Stimulated activated CD4-positive, alpha-beta T cell treated with anti-CD3 and anti-CD28 coated beads, Interleukin-15, amount 100 ng/mL, for 24 hours (primary cell): ENCODE results near the gene NSMF.

Experiments used
- DNase-seq: peaks from one replicate; pipeline ENCODE4 v3.0.0-alpha.2; 2020

The NSMF gene

DNA sequence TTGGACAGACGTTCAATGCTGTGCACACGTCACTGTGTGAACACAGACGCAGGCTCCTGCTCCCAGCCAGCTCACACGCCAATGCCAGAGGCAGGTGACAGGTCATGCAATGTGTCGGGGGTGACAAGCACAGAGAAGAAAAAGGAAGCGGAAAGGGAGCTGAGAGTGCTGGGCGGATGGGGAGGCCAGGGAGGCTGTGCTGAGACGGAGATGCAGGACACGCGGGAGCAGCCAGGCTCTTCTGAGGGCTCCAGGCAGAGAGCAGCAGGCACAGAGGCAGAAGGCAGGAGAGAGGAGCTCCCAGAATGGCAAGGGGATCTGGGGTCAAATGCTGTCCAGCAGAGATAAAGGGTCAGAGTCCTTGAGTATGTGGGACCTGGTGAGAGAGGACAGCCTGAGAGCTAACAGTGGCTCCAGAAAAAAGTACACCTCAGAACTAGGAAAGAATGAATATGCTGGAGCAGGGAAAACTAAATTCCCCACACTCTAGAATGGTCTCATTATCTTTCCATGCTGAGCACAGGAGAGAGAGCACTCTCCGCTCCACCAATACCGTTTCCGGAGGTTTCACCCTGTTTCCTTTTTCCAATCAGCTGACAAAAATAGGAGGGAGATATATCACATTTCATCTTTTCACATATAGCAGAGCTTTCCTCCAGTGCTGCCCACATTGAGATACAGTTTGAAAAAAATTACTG lies 32.8 kb upstream of the NSMF start:
- DNase-seq: no peak

DNA sequence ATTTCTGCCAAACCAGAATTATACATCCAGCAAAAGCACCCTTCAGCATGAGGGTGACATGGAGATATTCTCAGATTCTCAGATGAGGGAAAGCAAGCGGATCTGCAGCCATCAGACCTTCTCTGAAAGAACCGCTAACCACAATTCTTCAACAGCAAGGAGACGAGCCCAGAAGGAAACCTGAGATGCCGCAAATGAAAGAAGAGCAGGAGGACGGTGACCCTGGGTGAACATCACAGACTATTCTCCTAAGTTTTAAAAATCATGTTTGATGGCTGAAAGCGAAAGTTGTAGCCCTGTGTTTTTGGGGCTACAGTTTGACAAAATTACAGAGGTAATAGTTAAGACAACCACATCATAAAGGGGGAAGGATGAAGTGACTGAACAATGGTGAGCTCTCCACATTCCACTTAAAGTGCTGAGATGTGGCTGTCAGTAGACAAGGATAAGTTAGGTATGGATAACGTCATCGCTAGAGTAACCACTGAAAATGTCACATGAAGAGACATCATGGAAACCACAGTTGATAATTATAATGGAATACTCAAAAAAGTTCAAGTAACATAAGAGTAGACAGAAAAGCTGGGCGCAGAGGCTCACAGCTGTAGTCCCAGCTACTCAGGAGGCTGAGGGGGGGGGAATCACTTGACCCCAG lies 31.5 kb upstream of the NSMF start:
- no peak for DNase-seq

DNA sequence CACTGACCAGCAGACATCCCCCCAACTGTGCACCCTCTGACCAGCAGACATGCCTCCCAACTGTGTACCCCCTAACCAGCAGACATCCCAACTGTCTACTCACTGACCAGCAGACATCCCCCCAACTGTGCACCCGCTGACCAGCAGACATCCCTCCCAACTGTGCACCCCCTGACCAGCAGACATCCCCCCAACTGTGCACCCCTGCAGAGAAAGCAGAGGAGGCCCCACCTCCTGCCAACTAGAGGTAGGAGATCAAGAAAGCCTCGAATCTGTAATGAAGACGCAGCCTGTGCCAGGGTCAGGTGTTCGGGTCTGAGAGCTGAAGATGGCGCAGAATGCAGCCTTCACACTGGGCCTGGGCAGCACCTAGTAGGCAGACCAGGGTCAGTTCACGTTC lies 29.8 kb upstream of the NSMF start:
- no peak for DNase-seq

DNA sequence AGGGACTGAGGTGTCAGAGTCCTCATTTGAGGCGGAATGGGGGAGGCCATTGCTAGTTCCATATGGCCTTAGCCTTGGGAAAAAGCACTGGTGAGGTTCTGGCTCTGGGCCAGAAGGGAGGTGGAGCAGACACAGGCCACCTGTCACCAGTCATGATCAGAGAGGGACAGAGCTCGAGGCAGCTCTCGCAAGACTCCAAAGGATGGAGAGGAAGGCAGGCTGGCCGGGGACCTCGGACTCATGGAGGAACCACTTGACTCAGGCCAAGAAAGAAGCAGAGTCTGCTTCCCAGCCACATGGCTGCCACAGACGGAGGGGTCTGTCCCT lies 29.2 kb upstream of the NSMF start:
- DNase-seq: no peak

DNA sequence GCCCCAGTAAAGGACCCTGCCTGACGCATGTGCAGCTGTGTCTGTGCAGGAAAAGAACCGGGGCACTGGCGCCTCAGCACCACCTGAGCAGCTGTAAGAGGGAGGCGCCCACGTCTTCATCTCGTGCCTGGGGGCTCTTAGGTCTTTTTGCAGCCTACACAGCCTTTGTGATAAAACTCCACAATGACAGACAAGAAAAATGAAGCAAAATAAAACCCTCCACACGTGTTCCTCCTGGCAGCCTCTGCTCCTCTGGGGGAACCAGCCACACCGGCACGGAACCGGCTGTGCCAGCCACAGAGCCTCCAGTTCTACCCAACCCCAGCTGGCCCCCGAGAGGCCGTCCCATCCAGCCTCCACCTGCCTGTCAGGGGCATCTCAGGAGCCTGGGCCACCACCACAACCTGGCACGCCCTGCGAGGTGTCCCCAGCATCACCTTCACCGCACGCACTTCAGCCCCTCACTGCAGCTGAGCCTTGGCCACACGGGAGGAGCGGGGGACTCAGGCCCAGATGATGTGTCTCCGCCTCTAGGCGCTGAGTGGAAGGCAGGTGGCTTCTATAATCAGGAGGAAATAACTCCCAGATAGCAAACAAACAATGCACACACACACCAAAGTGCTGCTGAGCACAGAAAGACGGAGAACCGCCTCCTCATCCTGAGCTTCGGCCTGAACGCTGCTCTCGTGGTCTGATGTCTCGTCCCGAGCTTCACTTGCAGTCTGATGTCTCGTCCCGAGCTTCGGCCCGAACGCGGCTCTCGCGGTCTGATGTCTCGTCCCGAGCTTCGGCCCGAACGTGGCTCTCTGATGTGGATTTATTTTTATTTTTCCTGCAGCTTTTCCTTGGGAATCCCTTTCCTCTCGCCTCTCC lies 28.6 kb upstream of the NSMF start:
- no peak for DNase-seq

DNA sequence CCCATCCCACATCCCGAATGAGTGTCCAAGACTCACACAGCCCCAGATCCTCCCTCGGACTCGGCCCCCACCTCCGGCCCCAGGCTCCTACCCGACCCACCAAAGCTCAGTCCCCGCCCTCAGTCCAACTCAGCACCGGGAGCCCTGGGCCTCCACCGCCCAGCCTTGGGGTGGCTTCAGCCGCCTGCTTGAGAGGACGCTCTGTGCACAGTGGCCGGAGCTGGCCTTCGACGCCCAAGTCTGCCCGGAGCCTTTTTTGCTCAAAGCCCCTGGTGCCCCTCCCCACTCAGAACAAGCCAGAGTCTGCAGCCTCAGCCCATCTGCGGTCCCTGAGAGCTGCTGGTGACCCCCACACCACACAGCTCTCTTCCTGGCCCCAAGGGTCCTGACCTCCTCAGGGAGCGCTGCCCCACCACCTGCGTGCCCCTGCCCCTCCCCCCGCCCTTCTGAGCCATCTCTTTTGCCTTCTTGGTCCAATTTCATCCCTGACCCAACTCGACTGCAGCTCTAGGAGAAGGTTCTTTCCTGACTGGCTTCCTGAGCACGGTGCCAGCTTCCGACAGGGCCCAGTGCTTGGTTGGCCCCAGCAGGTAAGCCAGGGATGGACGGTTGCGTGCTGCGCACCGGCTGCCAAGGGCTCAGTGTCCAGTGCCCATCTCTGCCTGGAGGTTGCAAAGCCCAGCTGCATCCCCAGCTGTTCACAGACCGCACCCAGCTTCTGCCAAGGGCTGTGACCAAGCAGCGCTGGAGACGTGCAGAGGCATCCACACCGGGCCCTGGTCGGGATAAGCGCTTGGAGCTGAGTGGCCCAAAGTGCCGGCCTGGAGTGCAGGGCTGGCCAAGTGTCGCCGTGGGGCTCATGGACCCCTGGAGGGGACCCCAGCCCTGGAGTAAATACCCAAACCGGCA lies 27.7 kb upstream of the NSMF start:
- no peak for DNase-seq

DNA sequence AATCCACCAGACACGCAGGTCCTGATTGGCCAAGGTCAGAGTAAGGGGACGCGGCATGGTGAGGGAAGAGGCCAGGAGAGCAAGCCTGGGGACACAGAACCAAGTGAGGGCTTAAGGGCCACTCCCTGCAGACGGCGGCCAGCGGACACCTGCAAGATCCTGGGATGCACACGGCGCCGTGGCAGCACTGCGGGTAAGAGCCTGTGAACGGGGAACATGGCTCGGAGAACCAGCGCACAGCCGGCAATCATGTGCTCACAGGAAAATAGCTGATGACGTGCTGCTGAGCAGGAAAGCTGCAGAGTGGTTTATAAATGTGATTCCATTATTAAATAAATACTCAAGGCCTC lies 27.0 kb upstream of the NSMF start:
- DNase-seq: no peak

DNA sequence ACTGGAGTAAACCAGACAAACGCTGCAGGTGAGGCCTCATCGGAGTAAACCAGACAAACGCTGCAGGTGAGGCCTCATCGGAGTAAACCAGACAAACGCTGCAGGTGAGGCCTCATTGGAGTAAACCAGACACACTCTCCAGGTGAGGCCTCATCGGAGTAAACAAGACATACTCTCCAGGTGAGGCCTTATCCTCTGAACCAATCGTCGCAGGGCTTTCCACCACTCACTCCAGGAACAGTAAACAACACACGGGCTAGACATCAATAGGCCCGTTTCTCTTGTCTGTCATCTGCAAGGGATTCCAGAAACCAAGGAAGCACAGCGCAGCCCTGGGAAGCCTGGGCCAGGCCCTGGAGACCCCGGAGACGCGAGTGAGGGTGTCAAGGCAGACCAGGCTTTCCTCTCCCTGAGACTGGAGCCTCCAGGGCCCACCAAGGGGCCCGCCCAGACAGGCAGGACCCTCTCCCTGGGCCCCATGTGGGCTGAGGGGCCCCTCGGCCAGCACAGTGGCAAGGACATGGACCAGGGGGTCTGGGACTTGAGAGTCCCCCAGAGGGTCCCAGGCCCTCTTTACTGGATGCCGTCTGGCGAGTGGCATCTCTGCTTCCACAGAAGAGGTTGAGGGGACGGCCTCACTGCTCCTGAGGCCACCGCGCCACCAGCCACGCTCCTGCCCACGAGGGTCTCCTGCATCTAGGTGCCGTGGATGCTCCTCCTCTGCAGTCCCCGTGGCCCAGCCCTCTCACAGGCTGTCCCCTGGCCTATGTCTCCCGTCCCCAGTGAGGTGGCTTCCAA lies 26.4 kb upstream of the NSMF start:
- DNase-seq: no peak

DNA sequence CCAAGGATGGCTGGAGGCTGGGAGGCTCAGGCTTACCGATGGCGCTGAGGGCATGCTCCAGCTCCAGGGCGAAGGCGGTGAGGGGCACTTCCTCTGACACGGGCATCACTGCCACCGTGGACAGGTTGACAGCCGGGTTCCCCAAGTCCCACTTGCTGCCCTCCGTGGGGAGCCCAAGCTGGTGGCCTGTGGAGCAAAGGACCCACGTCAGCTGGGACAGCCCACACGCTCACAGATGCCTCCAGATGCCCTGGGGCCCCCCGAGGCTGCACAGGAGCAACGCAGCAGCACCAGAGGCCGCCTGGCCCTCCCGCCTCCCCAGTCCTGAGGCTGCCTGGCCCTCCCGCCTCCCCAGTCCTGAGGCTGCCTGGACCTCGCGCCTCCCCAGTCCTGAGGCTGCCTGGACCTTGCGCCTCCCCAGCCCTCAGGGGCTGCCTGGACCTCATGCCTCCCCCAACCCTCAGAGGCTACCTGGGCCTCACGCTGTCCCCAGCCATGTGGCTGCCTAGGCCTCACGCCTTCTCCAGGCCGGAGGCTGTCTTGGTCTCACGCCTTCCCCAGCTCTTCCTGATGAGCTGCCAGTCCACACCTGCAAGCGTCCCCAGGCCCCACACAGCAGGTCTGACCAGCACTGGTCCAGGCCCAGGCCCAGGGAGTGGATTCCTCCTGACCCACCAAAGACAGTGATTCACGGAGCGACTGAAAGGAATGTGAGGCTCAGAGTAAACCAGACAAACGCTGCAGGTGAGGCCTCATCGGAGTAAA lies 25.6 kb upstream of the NSMF start:
- DNase-seq: no peak

DNA sequence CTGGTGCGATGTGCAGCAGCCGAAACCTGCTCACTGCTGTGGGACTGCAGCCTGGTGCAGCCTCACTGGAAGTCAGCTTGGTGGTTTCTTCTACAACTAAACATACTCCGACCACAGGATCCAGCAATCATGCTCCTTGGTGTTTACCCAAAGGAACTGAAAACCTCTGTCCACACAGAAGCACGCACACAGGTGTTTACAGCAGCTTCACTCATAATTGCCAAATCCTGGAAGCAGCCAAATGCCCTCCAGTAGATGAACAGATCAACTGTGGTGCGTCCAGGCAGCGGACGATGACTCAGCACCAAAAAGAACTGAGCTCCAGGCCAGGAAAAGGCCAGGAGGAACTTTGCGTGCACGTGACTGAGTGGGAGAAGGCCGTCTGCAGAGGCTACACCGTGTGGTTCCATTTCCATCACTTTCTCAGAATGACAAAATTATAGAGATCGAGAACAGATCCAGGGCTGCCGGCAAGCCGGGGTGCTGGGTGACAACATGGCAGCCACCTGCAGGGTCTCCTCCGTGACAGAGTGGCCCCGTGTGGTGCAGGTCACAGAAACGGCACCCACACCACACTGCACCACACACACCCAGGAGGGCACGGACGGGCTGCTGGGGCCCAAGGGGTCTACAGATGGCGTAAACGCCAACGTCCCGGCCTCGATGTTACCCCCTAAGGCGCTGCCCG lies 23.1 kb upstream of the NSMF start:
- no peak for DNase-seq

DNA sequence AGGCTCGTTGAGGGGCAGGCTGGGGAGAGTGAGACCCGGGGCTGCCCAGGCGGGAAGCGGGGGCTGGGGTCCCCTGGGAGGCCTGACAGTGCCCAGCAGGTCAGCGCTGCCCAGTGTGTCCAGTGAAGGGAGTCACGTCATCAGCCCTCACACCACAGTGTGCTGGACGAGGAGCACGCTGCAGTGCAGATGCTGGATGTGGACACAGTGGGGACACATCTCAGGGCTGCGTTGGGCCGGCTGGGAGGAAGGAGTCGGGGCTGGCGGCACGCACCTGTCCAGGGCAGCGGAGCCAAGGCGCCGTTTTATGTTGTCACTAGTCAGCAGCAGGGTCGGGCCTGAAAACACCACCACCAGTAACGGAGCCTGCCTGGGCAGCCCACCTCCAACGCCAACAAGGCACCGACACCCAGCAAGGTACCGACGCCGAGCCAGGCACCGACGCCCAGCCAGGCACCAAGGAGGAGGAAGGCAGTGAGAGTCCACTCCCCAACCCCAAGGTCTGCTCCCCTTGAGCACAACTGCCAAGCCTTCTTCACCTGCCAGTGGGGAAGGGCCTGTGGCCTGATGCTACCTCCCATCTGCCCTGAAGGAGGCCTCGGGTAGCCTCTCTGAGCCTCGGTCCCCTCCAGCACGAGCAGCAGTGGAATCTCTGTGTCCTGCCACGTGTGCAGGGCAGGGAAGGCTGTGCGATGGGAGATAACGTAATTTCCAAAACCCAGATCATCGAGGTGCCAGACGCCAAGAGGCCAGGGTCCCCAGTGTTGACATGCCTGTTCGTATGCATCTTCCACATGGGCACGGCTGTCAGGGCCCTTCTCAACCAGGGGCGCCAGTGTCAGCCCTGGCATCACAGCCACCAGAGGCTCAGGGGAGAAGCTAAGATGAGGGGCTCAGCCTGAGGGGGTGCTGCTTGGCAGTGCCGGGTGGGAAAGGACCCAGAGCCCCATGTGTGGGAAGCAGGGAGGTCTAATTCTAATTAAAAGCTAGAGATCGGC lies 21.9 kb upstream of the NSMF start:
- no peak for DNase-seq

DNA sequence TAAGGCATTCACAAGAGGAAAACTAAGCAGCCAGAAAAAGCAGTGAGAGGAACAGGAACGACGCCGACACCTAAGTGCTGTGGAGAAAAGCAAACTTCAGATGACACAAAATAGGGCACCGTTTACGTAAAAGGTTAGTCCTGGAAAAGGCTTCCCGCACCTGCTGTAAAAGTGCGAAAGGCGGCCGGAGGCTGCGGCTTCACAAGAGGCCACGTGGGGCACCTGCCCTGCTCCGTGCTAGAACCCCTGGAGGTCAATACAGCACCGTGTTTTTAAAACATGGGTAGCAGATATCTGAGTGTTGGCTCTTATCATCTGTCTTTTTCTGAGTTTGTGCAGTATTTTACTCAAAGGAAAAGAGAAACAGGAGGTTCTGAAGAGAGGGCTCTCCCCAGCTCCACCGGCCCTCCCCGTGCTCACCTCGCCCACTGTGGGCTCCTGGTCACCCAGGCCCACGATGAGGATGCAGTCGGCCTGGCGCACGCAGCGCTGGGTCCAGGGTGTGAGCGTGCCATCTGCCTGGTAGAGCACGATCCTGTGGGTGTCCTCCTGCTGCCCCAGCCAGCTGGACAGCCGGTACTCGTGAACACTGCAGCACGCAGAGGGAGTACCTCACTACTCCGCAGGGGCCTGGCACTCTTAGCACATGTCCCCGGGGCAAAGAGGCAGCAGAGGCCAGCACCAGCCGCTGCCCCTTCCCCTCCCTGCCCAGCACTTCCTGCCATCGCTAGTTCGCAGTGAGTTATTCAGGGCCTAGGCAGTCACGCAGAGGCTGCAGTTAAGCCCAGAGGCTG lies 21.0 kb upstream of the NSMF start:
- no peak for DNase-seq

DNA sequence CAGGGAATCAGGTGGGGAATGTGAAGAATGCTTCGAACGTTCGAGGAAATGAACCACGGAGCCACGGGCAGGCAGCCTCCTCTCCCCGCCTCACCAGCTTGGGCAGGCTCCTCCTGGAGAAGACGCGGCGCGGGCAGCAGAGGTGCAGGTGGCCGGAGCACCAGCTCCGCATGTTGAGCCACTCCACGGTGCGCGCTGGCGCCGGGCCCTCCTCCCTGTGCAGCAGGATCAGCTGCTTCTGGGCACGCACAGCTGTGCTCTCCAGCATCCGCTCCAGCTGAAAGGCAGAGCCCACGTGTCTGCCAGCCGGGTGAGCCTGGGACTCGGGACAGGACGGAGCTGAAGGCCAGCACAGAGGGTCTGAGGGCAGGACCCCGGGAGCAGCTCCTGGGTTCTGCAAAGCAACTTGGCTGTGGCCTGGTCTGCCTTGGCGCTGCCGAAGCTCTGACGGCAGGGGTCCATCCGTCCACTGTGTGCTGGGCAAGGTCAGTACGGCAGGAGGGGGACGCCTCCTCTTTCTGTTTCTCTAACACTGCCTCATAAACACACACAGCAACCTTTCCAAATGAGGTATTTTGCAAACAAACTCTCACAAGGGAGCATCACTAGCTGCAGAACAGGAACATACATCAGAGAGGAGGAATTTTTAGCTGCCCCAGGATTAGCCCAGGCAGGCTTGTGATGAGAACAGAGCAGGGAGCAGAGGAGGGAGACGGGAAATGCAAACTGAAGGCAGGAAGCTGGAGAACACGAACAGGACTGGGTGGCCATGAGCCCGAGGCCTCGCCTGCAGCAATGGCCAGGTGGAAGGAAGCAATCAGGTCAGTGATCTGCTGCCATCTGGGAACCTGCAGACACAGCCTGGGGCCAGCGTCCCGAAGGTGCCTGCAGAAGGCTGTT lies 20.1 kb upstream of the NSMF start:
- DNase-seq: no peak

DNA sequence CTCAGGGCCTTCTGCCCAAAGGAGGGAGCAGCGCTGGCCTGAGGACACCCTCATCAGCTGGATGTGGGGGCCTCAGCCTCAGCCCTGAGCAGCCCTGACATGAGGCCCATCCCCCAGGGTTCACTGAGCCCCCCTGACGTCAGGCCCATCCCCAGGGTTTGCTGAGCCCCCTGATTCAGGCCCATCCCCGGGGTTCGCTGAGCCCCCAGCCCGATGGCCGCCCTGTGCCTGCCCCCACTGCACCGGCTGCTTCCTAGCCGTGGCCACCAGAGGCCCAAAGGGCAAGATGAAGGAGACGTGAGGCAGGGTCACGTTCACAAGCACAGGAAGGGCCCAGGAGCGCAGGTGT lies 19.5 kb upstream of the NSMF start:
- no peak for DNase-seq

DNA sequence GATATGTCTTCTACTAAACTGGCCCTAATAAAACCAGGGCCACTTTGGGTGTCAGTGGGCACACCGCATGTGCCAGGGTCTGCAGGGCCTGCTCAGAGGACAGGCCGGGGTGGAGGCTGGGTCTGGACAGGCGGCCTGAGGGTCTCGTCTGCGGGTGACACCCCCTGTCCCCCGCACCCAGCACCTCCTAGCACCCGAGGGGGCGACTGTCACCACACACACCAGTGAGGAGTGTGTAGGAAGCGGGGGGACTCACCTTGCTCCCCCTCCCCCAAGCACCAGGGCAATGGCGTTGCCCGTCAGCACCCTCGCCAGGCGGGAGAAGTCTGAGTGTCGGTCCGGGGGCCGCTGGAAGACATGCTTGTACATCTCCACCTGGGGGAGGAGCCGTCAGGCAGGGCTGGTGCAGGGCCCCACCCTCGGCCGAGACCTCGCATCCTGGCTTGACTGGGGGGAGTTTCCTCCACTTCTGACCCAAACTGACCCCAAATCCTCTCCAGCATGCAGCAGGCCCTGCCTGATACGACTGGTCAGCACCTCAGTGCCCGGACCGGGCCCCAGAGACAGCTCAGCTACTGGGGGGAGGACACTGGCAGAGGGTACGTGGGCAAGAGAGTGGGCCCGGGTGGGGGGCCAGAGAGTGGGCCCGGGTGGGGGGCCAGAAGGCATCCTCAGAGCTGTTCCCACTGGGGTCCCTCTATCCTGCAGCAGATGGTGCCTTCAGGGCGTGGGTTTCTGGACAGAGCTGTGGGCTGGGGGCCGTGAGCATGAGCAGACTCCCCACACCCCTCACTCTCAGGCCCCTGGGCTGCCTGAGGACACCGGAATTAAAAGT lies 18.9 kb upstream of the NSMF start:
- DNase-seq: no peak

DNA sequence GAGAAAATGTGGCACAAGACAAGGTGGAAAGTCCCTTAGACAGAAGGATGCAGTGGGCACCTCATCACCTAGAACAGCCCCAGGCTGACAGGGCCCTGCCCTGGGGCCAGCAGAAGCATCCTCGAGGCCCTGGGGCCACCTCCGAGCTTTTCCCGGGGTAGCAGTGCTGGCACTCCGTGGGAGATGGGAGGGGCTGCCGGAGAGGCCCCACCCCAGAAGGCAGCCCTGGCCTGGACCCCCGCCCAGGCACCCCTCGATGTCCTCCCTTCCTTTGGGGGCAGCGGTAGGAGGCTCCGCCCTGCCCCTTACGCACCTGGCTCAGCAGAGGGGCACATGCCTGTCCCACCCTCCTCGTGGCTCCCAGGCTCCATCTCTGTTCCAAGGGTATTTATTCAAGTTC lies 17.7 kb upstream of the NSMF start:
- no peak for DNase-seq

DNA sequence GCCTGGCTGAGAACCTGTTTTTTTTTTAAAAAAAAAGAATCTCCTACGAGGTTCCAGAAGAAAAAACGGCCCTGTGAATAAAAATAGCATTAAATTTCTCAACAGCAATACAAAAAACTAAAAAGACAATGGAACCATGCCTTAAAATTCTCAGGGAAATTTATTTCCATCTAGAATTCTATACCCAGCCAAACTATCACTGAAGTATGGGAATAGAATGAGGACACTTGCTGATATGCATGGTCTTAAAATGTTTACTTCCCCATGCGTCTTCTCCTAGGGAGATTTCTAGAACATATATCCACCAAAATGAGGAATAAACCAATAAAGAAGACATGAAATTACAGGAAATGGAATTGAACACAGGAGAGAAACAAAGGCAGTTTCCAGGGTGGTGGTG lies 16.5 kb upstream of the NSMF start:
- no peak for DNase-seq
